SK-N-SH treated with all-trans-retinoic acid at 6 μM for 48 hours (cell line): Measurements from ENCODE around the gene OLFML2A.

Source experiments
- BACH2 ChIP-seq: fragments of 250-450 bp; sonication (Bioruptor Pico); IDR thresholded peaks from 2 replicates; pipeline ENCODE4 v1.9.0; 2021; ENCODE audit warnings: mild to moderate bottlenecking, borderline replicate concordance
- CREB5 ChIP-seq: fragments of 250-450 bp; sonication (Bioruptor Pico); IDR thresholded peaks from 2 replicates; pipeline ENCODE4 v1.5.1; 2020; ENCODE audit warnings: low read depth, mild to moderate bottlenecking, moderate library complexity
- GLIS3 ChIP-seq: fragments of 250-450 bp; sonication (Bioruptor Pico); IDR thresholded peaks from 2 replicates; pipeline ENCODE4 v1.5.0; 2020; ENCODE audit warnings: mild to moderate bottlenecking, moderate library complexity
- POU6F1 ChIP-seq: fragments of 250-450 bp; sonication (Bioruptor Pico); IDR thresholded peaks from 2 replicates; pipeline ENCODE4 v1.8.0; 2021; ENCODE audit warnings: low read depth, mild to moderate bottlenecking, moderate library complexity, borderline replicate concordance
- RARB ChIP-seq: fragments of 250-450 bp; sonication (Bioruptor Pico); IDR thresholded peaks from 2 replicates; pipeline ENCODE4 v1.8.0; 2021; ENCODE audit warnings: mild to moderate bottlenecking, moderate library complexity
- ZFP3 ChIP-seq: fragments of 250-450 bp; sonication (Bioruptor Pico); IDR thresholded peaks from 2 replicates; pipeline ENCODE4 v1.5.0; 2020; ENCODE audit warnings: mild to moderate bottlenecking, moderate library complexity
- ZNF70 ChIP-seq: fragments of 450-650 bp; formaldehyde crosslinking; IDR thresholded peaks from 2 replicates; pipeline ENCODE4 v1.5.0; 2020; ENCODE audit warnings: mild to moderate bottlenecking, moderate library complexity
- ZNF8 ChIP-seq: fragments of 450-650 bp; formaldehyde crosslinking; IDR thresholded peaks from 2 replicates; pipeline ENCODE4 v1.5.0; 2020; ENCODE audit warnings: mild to moderate bottlenecking, moderate library complexity
- TF ChIP-seq, protein P1 (sequence below): fragments of 250-450 bp; sonication (Bioruptor Pico); IDR thresholded peaks from 2 replicates; pipeline ENCODE4 v1.8.0; 2020; ENCODE audit warnings: mild to moderate bottlenecking, moderate library complexity, borderline replicate concordance

- TF ChIP-seq BACH2 (CRISPR knock-in tag): no peak
- TF ChIP-seq GLIS3: no peak
- TF ChIP-seq ZNF70 (CRISPR knock-in tag): no peak
- TF ChIP-seq ZFP3 (CRISPR knock-in tag): no peak
- no peak for TF ChIP-seq RARB (CRISPR knock-in tag)
- no peak for TF ChIP-seq ZNF8 (CRISPR knock-in tag)
- TF ChIP-seq CREB5 (CRISPR knock-in tag): no peak
- no peak for TF ChIP-seq POU6F1 (CRISPR knock-in tag)
- TF ChIP-seq, protein P1, sequence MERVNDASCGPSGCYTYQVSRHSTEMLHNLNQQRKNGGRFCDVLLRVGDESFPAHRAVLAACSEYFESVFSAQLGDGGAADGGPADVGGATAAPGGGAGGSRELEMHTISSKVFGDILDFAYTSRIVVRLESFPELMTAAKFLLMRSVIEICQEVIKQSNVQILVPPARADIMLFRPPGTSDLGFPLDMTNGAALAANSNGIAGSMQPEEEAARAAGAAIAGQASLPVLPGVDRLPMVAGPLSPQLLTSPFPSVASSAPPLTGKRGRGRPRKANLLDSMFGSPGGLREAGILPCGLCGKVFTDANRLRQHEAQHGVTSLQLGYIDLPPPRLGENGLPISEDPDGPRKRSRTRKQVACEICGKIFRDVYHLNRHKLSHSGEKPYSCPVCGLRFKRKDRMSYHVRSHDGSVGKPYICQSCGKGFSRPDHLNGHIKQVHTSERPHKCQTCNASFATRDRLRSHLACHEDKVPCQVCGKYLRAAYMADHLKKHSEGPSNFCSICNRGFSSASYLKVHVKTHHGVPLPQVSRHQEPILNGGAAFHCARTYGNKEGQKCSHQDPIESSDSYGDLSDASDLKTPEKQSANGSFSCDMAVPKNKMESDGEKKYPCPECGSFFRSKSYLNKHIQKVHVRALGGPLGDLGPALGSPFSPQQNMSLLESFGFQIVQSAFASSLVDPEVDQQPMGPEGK (CRISPR knock-in tag): no peak
Measured at GRCh38 chr9:124814164-124814535, 37.2 kb downstream of the OLFML2A start.
